HepG2 (cell line): Measurements from ENCODE around the gene ASB16. TPM values are rescaled to one million over a fixed set of nuclear protein-coding genes. Genes with fewer than 3 reads are reported as not detected.
A peak's percentile ranks its signal among the peaks of the same experiment; 100 is the strongest.

ENCODE experiments used
- BHLHE40 ChIP-seq: IDR thresholded peaks from 2 replicates; pipeline ENCODE4 v1.6.1; 2011; ENCODE audit warnings: low read length, improper control_type of control experiment
- DNMT1 ChIP-seq: sonication (generic); formaldehyde crosslinking; IDR thresholded peaks from 2 replicates; pipeline ENCODE4 v1.5.1; 2020; ENCODE audit warnings: mild to moderate bottlenecking, missing genetic modification reagents
- ETV5 ChIP-seq: IDR thresholded peaks from 2 replicates; pipeline ENCODE4 v1.6.1; 2018; ENCODE audit warnings: missing biosample characterization, missing genetic modification reagents, inconsistent platforms, borderline replicate concordance
- FOXA1 ChIP-seq, 2 experiments: fragments of 450-650 bp in 1 of 2; sonication (generic) in 1 of 2; formaldehyde crosslinking in 1 of 2; IDR thresholded peaks; 2 replicates each; pipeline versions ENCODE4 v1.4.0 to v1.6.1; 2016 to 2020; ENCODE audit warnings: missing genetic modification reagents in 1 of 2
- FOXA3 ChIP-seq: IDR thresholded peaks from 2 replicates; pipeline ENCODE4 v1.6.1; 2016; ENCODE audit warnings: missing genetic modification reagents, missing compliant biosample characterization
- FOXK1 ChIP-seq: sonication (generic); formaldehyde crosslinking; IDR thresholded peaks from 2 replicates; pipeline ENCODE4 v1.4.0; 2020; ENCODE audit warnings: low read depth, missing genetic modification reagents, borderline replicate concordance
- GABPB1 ChIP-seq: IDR thresholded peaks from 2 replicates; pipeline ENCODE4 v1.6.1; 2016; ENCODE audit warnings: mild to moderate bottlenecking, missing genetic modification reagents, moderate library complexity, missing compliant biosample characterization
- GFI1 ChIP-seq: sonication (generic); formaldehyde crosslinking; IDR thresholded peaks from 2 replicates; pipeline ENCODE4 v1.5.0; 2020; ENCODE audit warnings: missing genetic modification reagents, mild to moderate bottlenecking, borderline replicate concordance
- HNF4G ChIP-seq, 2 experiments: sonication (generic) in 1 of 2; formaldehyde crosslinking in 1 of 2; IDR thresholded peaks; 2 replicates each; pipeline versions ENCODE4 v1.4.0 to v1.6.1; 2011 to 2020; ENCODE audit warnings: borderline replicate concordance in 2 of 2, low read depth in 2 of 2, mild to moderate bottlenecking in 2 of 2, low read length in 1 of 2, missing genetic modification reagents in 1 of 2, moderate library complexity in 1 of 2
- IRF2 ChIP-seq: IDR thresholded peaks from 2 replicates; pipeline ENCODE4 v1.6.1; 2018; ENCODE audit warnings: missing genetic modification reagents, missing compliant biosample characterization
- KLF6 ChIP-seq: IDR thresholded peaks from 2 replicates; pipeline ENCODE4 v1.8.0; 2016; ENCODE audit warnings: missing biosample characterization, missing genetic modification reagents
- NAIF1 ChIP-seq: sonication (generic); formaldehyde crosslinking; IDR thresholded peaks from 2 replicates; pipeline ENCODE4 v1.5.0; 2020; ENCODE audit warnings: mild to moderate bottlenecking, missing genetic modification reagents, borderline replicate concordance
- STAG1 ChIP-seq: sonication (generic); formaldehyde crosslinking; IDR thresholded peaks from 2 replicates; pipeline ENCODE4 v1.4.0; 2020; ENCODE audit warnings: missing genetic modification reagents
- YEATS4 ChIP-seq: sonication (generic); formaldehyde crosslinking; IDR thresholded peaks from 2 replicates; pipeline ENCODE4 v1.4.0; 2020; ENCODE audit warnings: missing genetic modification reagents, borderline replicate concordance
- ZKSCAN1 ChIP-seq: fragments of 150-350 bp; IDR thresholded peaks from 2 replicates; pipeline ENCODE4 v1.6.1; 2014; ENCODE audit warnings: low read length
- ZNF230 ChIP-seq: sonication (generic); formaldehyde crosslinking; IDR thresholded peaks from 2 replicates; pipeline ENCODE4 v1.4.0; 2020; ENCODE audit warnings: mild to moderate bottlenecking, missing genetic modification reagents
- ZNF383 ChIP-seq: sonication (generic); formaldehyde crosslinking; IDR thresholded peaks from 2 replicates; pipeline ENCODE4 v1.4.0; 2020; ENCODE audit warnings: missing genetic modification reagents, mild to moderate bottlenecking, borderline replicate concordance
- ZNF674 ChIP-seq: sonication (generic); formaldehyde crosslinking; IDR thresholded peaks from 2 replicates; pipeline ENCODE4 v1.5.0; 2020; ENCODE audit warnings: low read depth, mild to moderate bottlenecking, missing genetic modification reagents
- polyA plus RNA-seq, 8 experiments: library from polyadenylated mRNA; depleted of rRNA in 3 of 8; stranded (reverse) in 7 of 8; unstranded in 1 of 8; fragments of >200 nt; fragmentation: Illumina TruSeq in 4 of 8; extraction: Trizol in 4 of 8; gene quantifications; 2 replicates each; pipeline versions ENCODE4 v1.2.1 to v1.2.3, GENCODE V29; 2011 to 2016; ENCODE audit warnings: low read depth in 4 of 8, missing spikeins in 1 of 8, mixed read lengths in 1 of 8; ENCODE audit not compliant: insufficient read depth in 1 of 8
- total RNA-seq, 5 experiments: library from RNA; depleted of rRNA; stranded (reverse); fragments of >200 nt; fragmentation: Illumina TruSeq; extraction: Trizol; gene quantifications; 2 replicates each; pipeline ENCODE4 v1.2.3, GENCODE V29; 2016; ENCODE audit warnings: low read depth in 1 of 5
- TF ChIP-seq, protein P1 (sequence below): sonication (generic); formaldehyde crosslinking; IDR thresholded peaks from 2 replicates; pipeline ENCODE4 v1.4.0; 2020; ENCODE audit warnings: missing genetic modification reagents, mild to moderate bottlenecking, borderline replicate concordance
- TF ChIP-seq, protein P2 (sequence below): IDR thresholded peaks from 2 replicates; pipeline ENCODE4 v1.6.1; 2016; ENCODE audit warnings: mild to moderate bottlenecking, missing biosample characterization, missing genetic modification reagents
- TF ChIP-seq, protein P3 (sequence below): sonication (generic); formaldehyde crosslinking; IDR thresholded peaks from 2 replicates; pipeline ENCODE4 v1.5.0; 2020; ENCODE audit warnings: missing genetic modification reagents
- TF ChIP-seq, protein P4 (sequence below): sonication (generic); formaldehyde crosslinking; IDR thresholded peaks from 2 replicates; pipeline ENCODE4 v1.4.0; 2020; ENCODE audit warnings: missing genetic modification reagents; ENCODE audit errors: not compliant biosample characterization

Gene ASB16
- total and polyA plus RNA-seq, 2 of the 13 experiments (the other 11 are each of a cell fraction or from before 2014, with no cell fraction given), result 0.07 TPM; not detected in 1

DNA sequence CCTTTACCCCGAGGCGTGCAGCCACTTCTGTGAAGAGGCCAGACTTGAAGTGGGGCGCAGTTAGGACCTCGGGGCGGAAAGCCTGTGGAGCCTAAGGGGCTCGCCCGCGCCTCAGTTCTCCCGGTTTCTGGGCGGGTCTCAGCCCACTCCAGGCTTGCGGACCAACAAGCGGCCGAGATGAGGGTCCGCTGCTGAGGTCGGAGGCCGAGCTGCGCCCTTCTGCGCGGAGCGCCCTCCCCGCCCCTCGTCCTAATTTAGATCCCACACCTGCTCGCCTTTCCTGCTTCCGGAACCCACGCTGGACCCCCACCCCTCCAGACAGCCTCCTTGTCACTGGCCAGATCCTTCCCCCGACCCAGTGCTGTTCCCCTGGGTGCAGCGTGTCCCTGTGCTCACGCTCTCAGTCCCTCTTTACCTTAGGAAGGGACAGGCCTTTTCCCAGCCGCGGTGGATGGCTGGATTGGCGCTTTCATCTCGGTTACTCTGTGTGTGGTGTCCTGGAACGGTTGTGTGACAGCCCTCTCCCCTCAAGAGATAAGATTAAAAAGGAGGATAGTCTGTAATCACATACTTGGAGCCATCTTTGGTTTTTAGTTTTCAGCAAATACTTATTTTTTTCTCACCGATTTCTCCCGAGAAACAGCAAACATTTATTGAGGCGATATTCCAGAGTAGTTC, 30.1 kb downstream of the ASB16 start (continued):
- TF ChIP-seq, protein P1, sequence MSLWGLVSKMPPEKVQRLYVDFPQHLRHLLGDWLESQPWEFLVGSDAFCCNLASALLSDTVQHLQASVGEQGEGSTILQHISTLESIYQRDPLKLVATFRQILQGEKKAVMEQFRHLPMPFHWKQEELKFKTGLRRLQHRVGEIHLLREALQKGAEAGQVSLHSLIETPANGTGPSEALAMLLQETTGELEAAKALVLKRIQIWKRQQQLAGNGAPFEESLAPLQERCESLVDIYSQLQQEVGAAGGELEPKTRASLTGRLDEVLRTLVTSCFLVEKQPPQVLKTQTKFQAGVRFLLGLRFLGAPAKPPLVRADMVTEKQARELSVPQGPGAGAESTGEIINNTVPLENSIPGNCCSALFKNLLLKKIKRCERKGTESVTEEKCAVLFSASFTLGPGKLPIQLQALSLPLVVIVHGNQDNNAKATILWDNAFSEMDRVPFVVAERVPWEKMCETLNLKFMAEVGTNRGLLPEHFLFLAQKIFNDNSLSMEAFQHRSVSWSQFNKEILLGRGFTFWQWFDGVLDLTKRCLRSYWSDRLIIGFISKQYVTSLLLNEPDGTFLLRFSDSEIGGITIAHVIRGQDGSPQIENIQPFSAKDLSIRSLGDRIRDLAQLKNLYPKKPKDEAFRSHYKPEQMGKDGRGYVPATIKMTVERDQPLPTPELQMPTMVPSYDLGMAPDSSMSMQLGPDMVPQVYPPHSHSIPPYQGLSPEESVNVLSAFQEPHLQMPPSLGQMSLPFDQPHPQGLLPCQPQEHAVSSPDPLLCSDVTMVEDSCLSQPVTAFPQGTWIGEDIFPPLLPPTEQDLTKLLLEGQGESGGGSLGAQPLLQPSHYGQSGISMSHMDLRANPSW (CRISPR knock-in tag), result no peak
- no peak for TF ChIP-seq KLF6 (CRISPR knock-in tag)
- 0 out of 2 replicates have a peak, but pooled peaks have one; percentile 63 for TF ChIP-seq ZNF383
- TF ChIP-seq FOXK1 (CRISPR knock-in tag), result 0 out of 2 replicates have a peak, but pooled peaks have one; percentile 12
- TF ChIP-seq ZNF674 (CRISPR knock-in tag), result no peak
- TF ChIP-seq, protein P2, sequence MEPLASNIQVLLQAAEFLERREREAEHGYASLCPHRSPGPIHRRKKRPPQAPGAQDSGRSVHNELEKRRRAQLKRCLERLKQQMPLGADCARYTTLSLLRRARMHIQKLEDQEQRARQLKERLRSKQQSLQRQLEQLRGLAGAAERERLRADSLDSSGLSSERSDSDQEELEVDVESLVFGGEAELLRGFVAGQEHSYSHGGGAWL, result peak; percentile 82
- TF ChIP-seq FOXA3, result no peak
- TF ChIP-seq HNF4G (IDR thresholded peaks at IDR 0.05; ENCODE audit: borderline replicate concordance, low read depth, low read length), result no peak
- peak; percentile 34 for TF ChIP-seq HNF4G (CRISPR knock-in tag; IDR thresholded peaks at IDR 0.05; ENCODE audit: borderline replicate concordance, low read depth)
- TF ChIP-seq DNMT1 (CRISPR knock-in tag), result no peak
- TF ChIP-seq GABPB1 (CRISPR knock-in tag), result peak; percentile 77; the same call in 1 of the 2 replicates
- TF ChIP-seq NAIF1 (CRISPR knock-in tag), result no peak
- no peak for TF ChIP-seq GFI1 (CRISPR knock-in tag)
- TF ChIP-seq IRF2, result peak; percentile 9; the same call in 1 of the 2 replicates
- no peak for TF ChIP-seq FOXA1 (IDR thresholded peaks at IDR 0.05)
- no peak for TF ChIP-seq FOXA1 (CRISPR knock-in tag; IDR thresholded peaks at IDR 0.05)
- no peak for TF ChIP-seq BHLHE40
- peak; percentile 85 for TF ChIP-seq YEATS4
- TF ChIP-seq STAG1, result no peak
- TF ChIP-seq, protein P3, sequence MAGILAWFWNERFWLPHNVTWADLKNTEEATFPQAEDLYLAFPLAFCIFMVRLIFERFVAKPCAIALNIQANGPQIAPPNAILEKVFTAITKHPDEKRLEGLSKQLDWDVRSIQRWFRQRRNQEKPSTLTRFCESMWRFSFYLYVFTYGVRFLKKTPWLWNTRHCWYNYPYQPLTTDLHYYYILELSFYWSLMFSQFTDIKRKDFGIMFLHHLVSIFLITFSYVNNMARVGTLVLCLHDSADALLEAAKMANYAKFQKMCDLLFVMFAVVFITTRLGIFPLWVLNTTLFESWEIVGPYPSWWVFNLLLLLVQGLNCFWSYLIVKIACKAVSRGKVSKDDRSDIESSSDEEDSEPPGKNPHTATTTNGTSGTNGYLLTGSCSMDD (CRISPR knock-in tag), result no peak
- no peak; the same call in 1 of the 2 replicates for TF ChIP-seq ETV5 (CRISPR knock-in tag)
- peak; percentile 20; the same call in 1 of the 2 replicates for TF ChIP-seq ZKSCAN1
- TF ChIP-seq, protein P4, sequence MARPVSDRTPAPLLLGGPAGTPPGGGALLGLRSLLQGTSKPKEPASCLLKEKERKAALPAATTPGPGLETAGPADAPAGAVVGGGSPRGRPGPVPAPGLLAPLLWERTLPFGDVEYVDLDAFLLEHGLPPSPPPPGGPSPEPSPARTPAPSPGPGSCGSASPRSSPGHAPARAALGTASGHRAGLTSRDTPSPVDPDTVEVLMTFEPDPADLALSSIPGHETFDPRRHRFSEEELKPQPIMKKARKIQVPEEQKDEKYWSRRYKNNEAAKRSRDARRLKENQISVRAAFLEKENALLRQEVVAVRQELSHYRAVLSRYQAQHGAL (CRISPR knock-in tag), result no peak
- peak; percentile 81; the same call in 1 of the 2 replicates for TF ChIP-seq ZNF230 (CRISPR knock-in tag)
